Activated CD4-positive, alpha-beta T cell treated with anti-CD3 and anti-CD28 coated beads, Interleukin-2, amount 10 ng/mL, durations not matched to agents 7 days and 5 days (primary cell): ENCODE data around the gene SLX9. TPM values are rescaled to one million over a fixed set of nuclear protein-coding genes. Genes with fewer than 3 reads are reported as not detected.
"Not testable (repeated sequence)": the region's sequence is repeated elsewhere in the genome, so short reads cannot be mapped to it uniquely, and the experiment has no call there.

ENCODE experiments used
- CTCF ChIA-PET: fragments of 350-600 bp; sonication (Branson Sonifier 250); formaldehyde crosslinking; loops from one replicate; lab custom pipeline; 2021; ENCODE audit warnings: antibody characterized with exemption; lab: Charles Lee
- POLR2A ChIA-PET: fragments of 350-600 bp; sonication (Branson Sonifier 250); formaldehyde crosslinking; loops from one replicate; lab custom pipeline; 2021; ENCODE audit warnings: antibody characterized with exemption; lab: Charles Lee
- DNase-seq: peaks from one replicate; pipeline ENCODE4 v3.0.0-alpha.2; 2020
- H3K27ac Mint-ChIP-seq: one replicate; pipeline ENCODE4 v1.8.0; 2021; ENCODE audit warnings: mild to moderate bottlenecking, moderate library complexity, mixed read lengths
- H3K27me3 Mint-ChIP-seq: one replicate; pipeline ENCODE4 v1.8.0; 2021; ENCODE audit warnings: mixed read lengths
- H3K36me3 Mint-ChIP-seq: one replicate; pipeline ENCODE4 v1.8.0; 2021; ENCODE audit warnings: low read depth, mixed read lengths
- H3K4me1 Mint-ChIP-seq: one replicate; pipeline ENCODE4 v1.8.0; 2021; ENCODE audit warnings: mixed read lengths
- H3K4me3 Mint-ChIP-seq: one replicate; pipeline ENCODE4 v1.8.0; 2021; ENCODE audit warnings: mild to moderate bottlenecking, moderate library complexity, mixed read lengths
- H3K9me3 Mint-ChIP-seq: one replicate; pipeline ENCODE4 v1.8.0; 2021; ENCODE audit warnings: mixed read lengths
- total RNA-seq, 2 experiments: library from RNA; stranded (reverse); gene quantifications; one replicate each; pipeline ENCODE4 v1.2.3, GENCODE V29; 2021

Gene SLX9
- total RNA-seq, 2 experiments from 2014 or later: 32.7 to 39.8 TPM

GRCh38 chr21:45019887-45020537 is 80.2 kb downstream of the SLX9 start:
- Mint-ChIP-seq H3K4me3 (no peak overlapping the region), H3K9me3 (peaks cover 4% of the 10 kb centered on the region), H3K27ac (no peak overlapping the region), H3K36me3 (no peaks in the 10 kb centered on the region), H3K27me3 (peaks cover 34% of the 10 kb centered on the region), H3K4me1 (peaks cover 8% of the 10 kb centered on the region)
- no peak for DNase-seq
- ChIA-PET POLR2A (no interaction called here), CTCF (interaction anchor here (0.6 kb wide), 2 partner anchors 34 to 409 kb away, joined by 3 read pairs; no protein-coding TSS in a partner anchor)

- Mint-ChIP-seq H3K36me3 (no peaks in the 10 kb centered on the region), H3K27ac (no peak overlapping the region), H3K27me3 (peaks cover 35% of the 10 kb centered on the region), H3K4me1 (peaks cover 8% of the 10 kb centered on the region), H3K4me3 (no peak overlapping the region), H3K9me3 (peaks cover 4% of the 10 kb centered on the region)
- ChIA-PET POLR2A (no interaction called here), CTCF (interaction anchor here (0.6 kb wide), 2 partner anchors 35 to 408 kb away, joined by 3 read pairs; no protein-coding TSS in a partner anchor)
- no peak for DNase-seq
Observed at GRCh38 chr21:45020629-45021427, 81.0 kb downstream of the SLX9 start.

GRCh38 chr21:45021428-45022347 is 81.9 kb downstream of the SLX9 start:
- Mint-ChIP-seq H3K27ac (no peak overlapping the region), H3K27me3 (peaks cover 29% of the 10 kb centered on the region), H3K4me3 (no peak overlapping the region), H3K36me3 (no peaks in the 10 kb centered on the region), H3K9me3 (peaks cover 4% of the 10 kb centered on the region), H3K4me1 (peaks cover 8% of the 10 kb centered on the region)
- ChIA-PET POLR2A (no interaction called here), CTCF (no interaction called here)
- DNase-seq: no peak

GRCh38 chr21:45022348-45022675 is 82.5 kb downstream of the SLX9 start:
- ChIA-PET CTCF (no interaction called here), POLR2A (no interaction called here)
- Mint-ChIP-seq H3K27me3 (peaks cover 24% of the 10 kb centered on the region), H3K36me3 (no peaks in the 10 kb centered on the region), H3K4me3 (no peak overlapping the region), H3K27ac (no peak overlapping the region), H3K4me1 (peaks cover 8% of the 10 kb centered on the region), H3K9me3 (peaks cover 4% of the 10 kb centered on the region)
- DNase-seq: no peak

GRCh38 chr21:45022736-45023135 is 82.9 kb downstream of the SLX9 start:
- ChIA-PET POLR2A (no interaction called here), CTCF (no interaction called here)
- Mint-ChIP-seq H3K4me1 (peaks cover 5% of the 10 kb centered on the region), H3K27me3 (peaks cover 20% of the 10 kb centered on the region), H3K27ac (no peak overlapping the region), H3K36me3 (no peaks in the 10 kb centered on the region), H3K9me3 (peaks cover 4% of the 10 kb centered on the region), H3K4me3 (no peak overlapping the region)
- DNase-seq: no peak

GRCh38 chr21:45024516-45024915 is 84.7 kb downstream of the SLX9 start:
- H3K27ac Mint-ChIP-seq, H3K4me1 Mint-ChIP-seq, POLR2A ChIA-PET, CTCF ChIA-PET, DNase-seq, H3K36me3 Mint-ChIP-seq, H3K9me3 Mint-ChIP-seq, H3K4me3 Mint-ChIP-seq: not testable (repeated sequence)
- peaks cover 13% of the 10 kb centered on the region for H3K27me3 Mint-ChIP-seq

- ChIA-PET CTCF (no interaction called here), POLR2A (no interaction called here)
- DNase-seq: no peak
- peaks cover 4% of the 10 kb centered on the region for H3K9me3 Mint-ChIP-seq
- no peaks in the 10 kb centered on the region for H3K36me3 Mint-ChIP-seq
- H3K27me3 Mint-ChIP-seq: peaks cover 9% of the 10 kb centered on the region
- no peak overlapping the region for H3K27ac Mint-ChIP-seq
- no peak overlapping the region for H3K4me3 Mint-ChIP-seq
- H3K4me1 Mint-ChIP-seq: no peaks in the 10 kb centered on the region
Observed at GRCh38 chr21:45026066-45026745, 86.4 kb downstream of the SLX9 start.

Other genes with a start within 250 kb of the SLX9 start
- not detected for gene KRTAP10-12, start 242.9 kb upstream of the SLX9 start, total RNA-seq
- not detected for gene TSPEAR, start 228.5 kb upstream of the SLX9 start, total RNA-seq
- gene UBE2G2, start 138.2 kb upstream of the SLX9 start, total RNA-seq: 100 to 1,000 TPM in 1 of 2 experiments, 10 to 100 TPM in 1; 95.8 to 103 TPM
- 10 to 100 TPM; 91.1 to 97.9 TPM for gene SUMO3, start 122.0 kb upstream of the SLX9 start, total RNA-seq
- 10 to 100 TPM; 70.2 to 79.9 TPM for gene PTTG1IP, start 66.3 kb upstream of the SLX9 start, total RNA-seq
- gene ITGB2, start 19.1 kb upstream of the SLX9 start, total RNA-seq: 100 to 1,000 TPM; 439 to 500 TPM
- 10 to 100 TPM; 43.3 to 45.4 TPM for gene ADARB1, start 134.6 kb downstream of the SLX9 start, total RNA-seq